Stimulated activated CD4-positive, alpha-beta T cell treated with anti-CD3 and anti-CD28 coated beads, Interleukin-1b, Interleukin-23, amount 100 ng/mL, for 1 hour (primary cell): Measurements from ENCODE around the gene TCP10L.
"Not testable (repeated sequence)": the region's sequence is repeated elsewhere in the genome, so short reads cannot be mapped to it uniquely, and the experiment has no call there.

ENCODE experiments used
- DNase-seq, 2 donors: peaks; one replicate each; pipeline ENCODE4 v3.0.0-alpha.2; 2020; ENCODE audit warnings: low read depth in 2 of 2

Gene TCP10L

GRCh38 chr21:32585970-32586369, 647 bp upstream of the TCP10L start:
- DNase-seq: no peak

DNA sequence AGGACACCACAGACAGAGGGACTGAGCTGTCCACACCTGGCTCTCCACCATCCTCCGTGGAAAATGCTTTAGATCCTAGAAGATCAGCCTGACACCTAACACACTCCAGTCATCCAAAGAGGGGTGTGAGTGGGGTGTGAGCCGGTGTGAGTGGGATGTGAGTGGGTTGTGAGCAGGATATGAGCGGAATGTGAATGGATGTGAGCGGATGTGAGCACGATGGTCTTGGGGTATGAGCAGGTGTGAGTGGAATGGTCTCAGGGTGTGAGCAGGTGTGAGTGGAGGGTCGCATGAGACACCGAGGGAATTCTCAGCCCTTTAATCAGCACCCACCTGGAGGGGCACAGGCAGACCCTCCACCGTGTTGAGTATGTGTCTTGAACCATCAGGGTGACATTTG, 851 bp downstream of the TCP10L start:
- no peak for DNase-seq

DNA sequence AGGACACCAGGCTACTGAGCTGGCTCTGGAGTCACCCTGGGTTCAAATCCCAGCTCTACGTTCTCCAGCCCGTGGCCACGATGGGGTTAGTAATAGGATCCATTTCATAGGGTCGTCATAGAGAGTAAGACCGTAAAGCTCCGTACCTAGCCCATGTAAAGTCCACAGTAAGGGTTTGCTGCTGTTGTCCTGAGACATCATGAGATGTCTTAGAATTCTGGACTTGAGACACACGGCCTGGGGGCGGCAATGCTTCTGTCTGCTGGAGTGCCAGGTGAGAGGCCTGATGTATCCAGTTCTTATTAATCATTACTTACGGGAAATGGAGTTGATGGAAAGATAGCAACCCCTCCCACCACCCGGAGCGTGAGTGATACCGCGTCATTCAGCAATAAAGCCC, 3.6 kb downstream of the TCP10L start:
- no peak for DNase-seq

DNA sequence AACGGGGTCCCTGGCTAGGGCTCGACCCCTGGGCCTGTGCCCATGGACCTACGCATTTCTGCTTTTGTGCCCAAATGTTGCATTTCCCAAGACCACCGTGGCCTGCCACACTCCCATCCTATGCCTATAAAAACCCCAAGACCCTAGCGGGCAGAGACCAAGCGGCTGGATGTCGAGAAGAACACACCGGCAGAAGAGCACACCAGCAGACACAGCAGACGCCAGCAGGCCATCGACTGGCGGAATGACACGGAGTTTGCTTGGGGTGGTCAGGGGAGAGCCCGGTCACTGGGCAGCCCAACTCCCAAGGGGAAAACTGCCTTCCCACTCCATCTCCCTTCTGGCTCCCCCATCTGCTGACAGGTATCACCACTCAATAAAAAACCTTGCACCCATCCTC, 4.4 kb downstream of the TCP10L start:
- no peak for DNase-seq

DNA sequence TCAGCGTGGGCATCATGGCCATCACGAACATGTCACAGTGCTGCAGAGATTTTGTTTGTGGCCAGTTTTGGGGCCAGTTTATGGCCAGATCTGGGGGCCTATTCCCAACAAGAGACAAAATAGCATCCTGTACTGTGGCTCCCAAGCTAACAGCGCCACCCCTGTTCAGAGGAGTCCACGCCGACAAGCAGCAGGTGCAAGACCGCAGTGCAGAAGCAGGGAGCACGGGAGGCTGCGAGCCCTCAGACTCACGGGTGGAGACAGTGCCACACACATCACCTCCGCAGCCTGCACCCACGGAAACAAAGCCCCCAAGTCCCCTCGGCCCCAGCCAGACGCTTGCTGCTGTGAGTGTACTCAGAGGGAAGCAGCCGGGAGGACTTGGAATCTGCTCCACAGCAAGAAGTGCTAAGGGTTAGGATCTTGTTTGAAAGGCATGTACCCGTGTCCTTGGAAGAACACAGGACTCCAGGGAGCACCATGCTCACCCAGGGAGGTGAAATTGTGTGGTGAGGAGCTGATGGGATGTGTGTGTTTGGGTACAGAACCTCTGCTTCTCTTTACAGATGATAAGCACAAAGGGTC, 7.1 kb downstream of the TCP10L start:
- DNase-seq: no peak

GRCh38 chr21:32576011-32576410, 9.3 kb downstream of the TCP10L start:
- no peak for DNase-seq

DNA sequence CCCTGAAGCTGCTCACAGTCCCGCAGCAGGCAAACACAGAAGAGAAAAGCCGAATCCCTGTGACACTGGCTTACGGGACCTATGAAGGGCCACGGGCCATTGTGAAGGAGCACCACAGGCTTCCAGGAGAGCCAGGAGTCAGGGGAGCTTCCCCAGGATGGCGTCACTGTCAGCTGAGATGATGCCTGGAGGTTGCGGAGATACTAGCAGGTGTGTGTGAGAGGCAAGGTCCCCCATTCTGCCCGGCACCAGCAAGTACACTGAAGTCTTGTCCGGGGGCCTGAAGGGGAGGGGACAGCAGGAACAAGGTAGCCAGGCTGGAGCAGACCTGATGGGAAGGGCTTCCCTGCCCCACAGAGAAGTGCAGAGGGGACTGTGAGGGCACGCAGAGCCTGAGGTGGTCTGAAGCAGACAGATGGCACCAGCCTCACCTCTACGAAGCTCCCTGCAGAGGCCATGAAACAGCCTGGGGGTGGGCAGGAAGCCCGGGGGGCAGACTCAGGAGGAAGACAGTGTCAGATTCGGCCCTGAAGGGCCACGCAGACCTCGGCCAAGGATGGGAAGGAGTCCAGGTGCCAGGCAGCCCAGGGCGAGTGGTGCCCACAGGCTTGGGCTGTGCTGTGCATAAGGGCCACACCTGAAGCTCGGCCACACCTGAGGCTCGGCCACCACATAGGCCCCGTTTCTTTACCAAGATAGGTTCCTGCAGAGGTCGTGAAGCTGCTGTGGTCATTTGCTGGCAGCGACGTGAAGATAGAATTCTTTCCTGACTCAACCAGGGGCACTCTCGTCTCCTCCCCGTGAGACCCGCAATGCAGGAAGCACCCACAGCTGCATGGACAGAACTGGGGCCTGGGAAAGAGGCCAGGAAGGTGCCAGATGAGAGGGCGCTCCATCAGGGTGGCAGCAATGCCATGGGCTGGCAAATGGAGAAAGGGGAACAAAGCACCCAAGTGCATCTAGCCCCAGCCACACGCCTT, 10.1 kb downstream of the TCP10L start:
- DNase-seq: no peak

DNA sequence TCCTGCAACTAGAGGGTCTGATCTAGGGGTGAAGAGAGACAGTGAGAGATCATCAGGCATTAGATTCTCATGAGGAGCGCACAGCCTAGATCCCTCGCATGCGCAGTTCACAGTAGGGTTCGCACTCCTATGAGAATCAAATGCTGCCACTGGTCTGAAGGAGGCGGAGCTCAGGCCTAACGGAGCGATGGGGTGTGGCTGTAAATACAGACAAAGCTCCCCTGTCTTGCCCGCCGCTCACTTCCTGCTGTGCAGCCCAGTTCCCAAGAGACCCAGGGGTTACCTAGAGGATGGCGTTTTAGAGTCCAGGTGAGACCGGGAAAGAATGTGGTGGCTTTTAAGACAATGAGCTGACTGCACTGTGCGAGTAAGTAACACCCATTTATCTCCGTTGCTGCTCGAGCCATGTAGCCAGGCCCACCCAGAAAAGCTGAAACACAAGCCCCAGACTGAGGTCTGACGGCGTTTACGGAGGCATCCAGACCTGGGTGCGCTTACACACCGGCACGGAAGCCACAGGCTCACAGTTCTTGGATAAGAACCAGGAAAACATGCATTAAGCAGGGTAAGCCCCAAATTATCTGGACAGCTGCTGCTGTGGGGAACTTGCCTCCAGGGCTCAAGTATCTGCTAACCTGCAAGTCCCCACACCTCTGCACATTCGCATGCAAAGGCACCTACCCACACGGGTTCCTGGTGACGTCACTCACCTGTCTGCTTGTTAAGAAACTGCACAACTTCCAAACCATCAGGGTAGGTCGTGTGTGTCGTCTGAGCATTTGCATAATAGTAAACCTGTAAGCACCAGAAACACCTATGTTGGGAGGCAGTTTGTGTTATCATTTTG, 12.5 kb downstream of the TCP10L start:
- no peak for DNase-seq

GRCh38 chr21:32570456-32570855, 14.9 kb downstream of the TCP10L start:
- no peak for DNase-seq

DNA sequence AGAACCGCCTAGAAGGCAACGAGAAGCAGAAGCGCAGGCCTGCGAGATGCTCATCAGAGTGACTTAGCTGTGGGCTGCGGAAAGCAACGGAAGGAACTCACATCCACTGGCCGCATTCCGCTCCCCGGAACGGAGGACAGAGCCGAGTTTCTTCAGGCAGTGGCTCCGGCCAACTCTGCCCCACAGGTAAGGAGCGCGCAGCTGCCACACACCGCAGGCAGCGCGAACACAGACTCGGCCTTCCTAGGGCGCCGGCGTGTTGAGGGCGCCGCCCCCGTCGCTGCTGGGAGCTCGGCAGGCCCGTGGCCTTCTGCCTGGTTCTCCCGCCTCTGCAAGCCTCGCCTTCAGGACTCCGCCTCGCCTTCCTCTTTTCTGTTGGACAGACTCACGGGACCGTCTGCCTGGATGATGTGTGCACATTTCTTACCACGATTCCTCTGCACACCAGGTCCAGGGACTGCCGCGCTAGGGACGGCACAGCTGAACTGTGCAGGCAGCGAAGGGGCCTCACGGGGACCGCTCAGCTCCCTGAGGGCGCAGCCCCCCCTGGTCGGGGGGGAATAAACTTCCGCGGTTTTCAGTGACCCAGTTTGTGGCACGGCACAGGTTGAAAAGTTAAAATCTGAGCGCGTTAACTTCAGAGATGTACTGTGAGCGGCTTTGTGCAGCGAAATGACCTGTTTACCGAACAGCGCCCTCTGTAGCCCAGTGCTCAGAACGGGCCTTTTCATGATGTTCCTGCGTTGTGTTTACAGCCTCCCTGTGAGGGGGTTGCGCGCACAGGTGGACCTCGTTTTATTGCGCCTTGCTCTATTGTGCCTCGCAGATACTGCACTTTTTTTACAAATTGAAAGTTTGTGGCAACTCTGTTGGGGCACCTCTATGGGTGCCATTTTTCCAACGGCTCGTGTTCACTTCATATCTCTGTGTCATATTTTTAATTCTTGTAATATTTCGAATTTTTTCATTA, 15.8 kb downstream of the TCP10L start:
- peak; percentile 51 to 54 for DNase-seq

DNA sequence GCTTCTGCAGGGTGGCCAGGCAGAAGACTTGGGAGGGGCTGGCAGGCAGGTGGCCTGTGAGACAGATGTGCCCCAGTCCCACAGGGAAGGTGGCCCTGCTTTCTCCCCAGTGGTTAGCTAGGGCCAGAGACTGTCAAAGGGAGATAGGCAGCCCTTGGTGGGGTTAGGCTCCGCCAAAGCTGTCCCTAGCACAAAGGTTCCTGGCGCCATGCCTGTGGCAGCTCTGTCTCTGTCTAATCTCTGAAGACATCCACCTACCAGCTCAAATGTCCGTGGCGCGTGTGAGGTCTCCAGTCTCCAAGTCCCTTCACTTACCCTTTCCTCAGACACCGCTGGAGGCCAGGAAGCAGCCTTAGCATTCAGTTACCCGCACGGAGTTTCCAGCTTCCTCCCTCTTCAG, 17.7 kb downstream of the TCP10L start:
- no peak for DNase-seq

DNA sequence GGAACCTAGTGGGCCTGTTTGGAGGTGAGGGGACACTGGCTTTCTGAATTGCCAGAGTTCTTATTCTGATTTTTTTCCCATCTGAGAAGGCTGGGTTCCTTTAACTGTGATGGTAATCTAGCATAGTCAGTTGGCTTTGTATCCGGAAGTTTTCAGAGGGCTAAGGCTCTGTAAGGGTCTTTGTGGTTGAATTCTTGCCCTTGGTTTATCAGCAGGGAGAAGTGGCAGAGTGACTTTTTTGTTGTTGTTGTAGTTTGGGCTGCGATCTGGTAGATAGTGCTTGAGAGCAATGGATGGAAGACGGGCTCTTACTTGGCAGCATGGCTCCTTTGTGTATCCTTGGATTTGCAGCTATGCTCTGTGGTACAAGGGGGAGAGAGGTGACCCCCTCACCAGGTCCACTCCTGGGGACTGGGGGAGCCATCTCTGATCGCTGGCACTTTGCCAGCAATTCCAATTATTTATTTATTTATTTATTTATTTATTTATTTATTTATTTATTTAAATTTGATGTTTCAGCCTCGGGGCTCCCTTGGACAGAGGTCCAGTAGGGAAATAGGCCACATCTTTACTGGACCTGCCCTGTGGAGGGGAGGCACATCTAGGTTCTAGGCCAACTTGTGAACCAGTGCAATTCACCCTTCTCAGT, 18.5 kb downstream of the TCP10L start:
- no peak for DNase-seq

DNA sequence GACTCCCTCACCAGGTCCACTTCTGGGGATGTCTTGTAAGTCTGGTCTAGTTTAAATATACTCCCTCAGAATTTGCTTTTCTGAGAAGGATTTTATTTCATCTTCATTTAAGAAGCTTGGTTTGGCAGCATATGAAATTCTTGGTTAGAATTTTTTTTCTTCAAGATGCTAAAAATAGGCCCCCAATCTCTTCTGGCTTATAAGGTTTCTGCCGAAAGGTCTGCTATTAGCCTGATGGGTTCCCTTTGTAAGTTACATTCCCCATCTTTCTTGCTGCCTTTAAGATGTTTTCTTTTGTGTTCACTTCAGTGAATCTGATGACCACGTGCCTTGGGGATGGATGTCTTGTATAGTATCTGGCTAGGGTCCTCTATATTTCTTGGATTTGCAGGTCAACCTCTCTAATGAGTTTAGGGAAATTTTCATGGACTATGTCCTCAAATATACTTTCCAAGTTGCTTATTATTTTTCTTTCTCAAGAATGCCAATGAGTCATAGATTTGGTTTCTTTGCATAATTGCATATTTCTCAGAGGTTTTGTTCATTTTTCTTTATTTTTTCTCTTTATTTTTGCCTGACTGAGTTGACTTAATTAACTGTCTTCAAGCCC, 19.4 kb downstream of the TCP10L start:
- DNase-seq: no peak

- no peak for DNase-seq
Observed at GRCh38 chr21:32562915-32563314, 22.4 kb downstream of the TCP10L start.

DNA sequence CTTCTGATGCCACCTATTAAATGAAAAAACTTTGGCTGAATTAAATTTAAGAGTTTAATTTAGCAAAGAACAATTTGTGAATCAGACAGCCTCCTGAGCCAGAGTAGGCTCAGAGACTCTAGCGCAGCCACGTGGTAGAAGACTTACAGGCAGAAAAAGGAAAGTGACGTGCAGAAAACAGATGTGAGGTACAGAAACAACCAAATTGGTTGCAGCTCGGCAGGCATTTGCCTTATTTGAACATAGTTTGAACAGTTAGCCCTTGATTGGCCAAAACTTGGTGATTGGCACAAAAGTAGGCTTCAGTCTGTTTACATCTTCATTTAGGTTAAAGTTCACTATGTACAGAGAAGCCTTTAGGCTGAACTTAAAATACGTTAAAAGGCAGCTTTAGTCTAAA, 22.9 kb downstream of the TCP10L start:
- DNase-seq: no peak

- DNase-seq: not testable (repeated sequence)
Observed at GRCh38 chr21:32561476-32561875, 23.8 kb downstream of the TCP10L start.

DNA sequence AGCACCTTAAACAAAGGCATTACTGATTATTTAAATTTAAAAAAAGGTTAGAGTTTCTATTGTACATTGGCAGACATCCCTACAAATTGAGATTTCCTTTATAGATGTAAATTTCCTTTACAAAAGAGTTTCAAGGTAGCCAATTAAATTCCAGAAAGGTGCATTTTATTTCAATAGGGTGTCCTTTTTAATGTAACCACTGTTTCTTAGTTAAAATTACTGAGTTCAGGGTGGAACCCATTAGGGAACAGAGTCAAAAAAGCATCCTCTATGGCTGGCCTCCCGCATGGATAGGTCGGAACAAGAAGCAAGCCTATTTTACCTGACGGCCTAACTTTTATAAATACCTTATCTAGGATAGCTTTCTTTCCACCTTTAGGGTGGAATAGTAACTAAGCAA, 24.4 kb downstream of the TCP10L start:
- DNase-seq: no peak

GRCh38 chr21:32559006-32559610, 26.2 kb downstream of the TCP10L start:
- DNase-seq: no peak

DNA sequence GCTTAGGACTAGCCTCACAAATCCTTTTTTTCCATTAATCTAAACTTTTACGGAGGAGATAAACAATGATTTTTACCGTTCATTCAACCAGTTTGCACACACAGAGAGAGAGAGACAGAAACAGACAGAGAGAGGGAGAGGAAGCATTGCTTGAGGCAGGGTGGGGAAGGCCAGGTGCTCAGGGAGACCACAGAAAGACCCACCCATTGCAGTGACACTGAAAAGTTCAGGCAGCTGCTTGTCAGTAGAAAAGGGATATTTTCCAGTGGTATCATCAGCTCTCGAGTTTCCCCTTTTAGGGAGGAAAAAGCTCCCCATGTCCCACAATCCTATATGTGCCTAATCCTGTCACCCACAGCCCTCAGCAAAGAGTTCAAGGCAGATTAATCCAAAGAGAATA, 27.2 kb downstream of the TCP10L start:
- DNase-seq: no peak
